HG03025 (cell line): ENCODE results near the gene SHB.
"Not testable (repeated sequence)": the region's sequence is repeated elsewhere in the genome, so short reads cannot be mapped to it uniquely, and the experiment has no call there.

Experiments used
- ATAC-seq: cut with Tn5 transposase; IDR thresholded peaks from one replicate; pipeline ENCODE4 v1.9.1; 2021; ENCODE audit warnings: mild to moderate bottlenecking, moderate library complexity; ENCODE audit not compliant: unreplicated experiment, low FRiP score

SHB gene

GRCh38 chr9:37909836-37910235, 159.2 kb downstream of the SHB start:
- not testable (repeated sequence) for ATAC-seq

GRCh38 chr9:37909326-37909725, 159.7 kb downstream of the SHB start:
- no peak for ATAC-seq

- no peak for ATAC-seq
Measured at GRCh38 chr9:37908698-37909186, 160.3 kb downstream of the SHB start.

- no peak for ATAC-seq
Measured at GRCh38 chr9:37908283-37908682, 160.7 kb downstream of the SHB start.

- no peak for ATAC-seq
Measured at GRCh38 chr9:37906312-37907239, 162.5 kb downstream of the SHB start.

GRCh38 chr9:37905776-37906175, 163.3 kb downstream of the SHB start:
- ATAC-seq = no peak

- no peak for ATAC-seq
Measured at GRCh38 chr9:37905131-37905505, 163.9 kb downstream of the SHB start.

- no peak for ATAC-seq
Measured at GRCh38 chr9:37904445-37905130, 164.4 kb downstream of the SHB start.

GRCh38 chr9:37903647-37904444, 165.2 kb downstream of the SHB start, which contains the start of gene SLC25A51:
SLC25A51 (minus strand) TSS chr9:37904127; CDS start chr9:37888550, 15,577 bp downstream.
- ATAC-seq = peak; percentile 83

- peak; percentile 2 for ATAC-seq
Measured at GRCh38 chr9:37902796-37903646, 166.0 kb downstream of the SHB start.

- no peak for ATAC-seq
Measured at GRCh38 chr9:37902131-37902530, 166.9 kb downstream of the SHB start.

- no peak for ATAC-seq
Measured at GRCh38 chr9:37899041-37899440, 170.0 kb downstream of the SHB start.

- ATAC-seq = no peak
Measured at GRCh38 chr9:37897665-37898064, 171.4 kb downstream of the SHB start.

GRCh38 chr9:37892063-37892462, 177.0 kb downstream of the SHB start:
- ATAC-seq = no peak

GRCh38 chr9:37891042-37891441, 178.0 kb downstream of the SHB start:
- ATAC-seq = not testable (repeated sequence)

- no peak for ATAC-seq
Measured at GRCh38 chr9:37889536-37889935, 179.5 kb downstream of the SHB start.

- not testable (repeated sequence) for ATAC-seq
Measured at GRCh38 chr9:37887977-37888583, 180.9 kb downstream of the SHB start.

- ATAC-seq = no peak
Measured at GRCh38 chr9:37880916-37881479, 188.0 kb downstream of the SHB start.

- ATAC-seq = no peak
Measured at GRCh38 chr9:37876376-37876775, 192.7 kb downstream of the SHB start.
